GM19438 (cell line): ENCODE results near the gene IFT81.

Experiments
- ATAC-seq: cut with Tn5 transposase; IDR thresholded peaks from one replicate; pipeline ENCODE4 v1.9.1; 2021; ENCODE audit warnings: low read depth; ENCODE audit not compliant: unreplicated experiment

Gene IFT81

DNA sequence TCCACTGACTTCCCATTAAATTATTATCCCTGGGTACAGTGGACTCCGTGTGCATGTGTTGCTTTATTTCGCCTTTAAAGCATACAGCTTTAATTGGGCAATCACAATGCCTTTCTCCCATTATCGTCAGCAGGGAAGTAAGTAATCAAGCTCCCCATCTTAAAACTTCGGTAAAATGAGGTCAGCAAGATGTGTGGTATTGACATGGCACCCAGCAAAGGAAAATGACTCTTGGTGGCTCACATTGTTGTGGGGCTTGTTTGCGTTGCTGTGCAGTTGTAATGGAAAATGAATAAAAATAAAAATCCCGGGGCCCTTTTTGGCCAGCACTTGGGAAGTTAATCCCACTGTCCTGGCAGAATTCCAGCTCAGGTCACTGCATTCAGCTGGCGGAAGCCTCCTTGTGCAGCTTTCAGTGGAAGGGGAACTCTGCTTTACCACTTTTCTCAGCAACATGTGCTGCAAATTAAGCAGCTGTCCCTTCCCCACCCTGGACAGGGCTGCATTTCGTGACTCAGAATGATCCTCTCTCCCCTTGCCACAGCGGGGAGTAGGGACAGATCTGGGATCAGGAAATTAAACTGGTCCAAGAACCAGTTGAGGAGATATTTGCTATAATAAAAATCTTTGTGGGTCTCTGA, 142.9 kb downstream of the IFT81 start:
- ATAC-seq: no peak
